ENCODE measurements around the gene ITGA11.

The ITGA11 gene

GRCh38 chr15:68460166-68460565 is 28.2 kb upstream of the ITGA11 start:
- Histone ChIP-seq H3K27me3 (replicated peaks) (no peaks in the 10 kb centered on the region), H3K36me3 (replicated peaks) (no peaks in the 10 kb centered on the region), H3K4me3 (ENCODE audit: low read depth, low read length) (no peak overlapping the region), H3K27ac (no peak overlapping the region)
- no peak for TF ChIP-seq CTCF (IDR thresholded peaks at IDR 0.05; ENCODE audit: low read depth, low read length, missing control alignments)
- in situ Hi-C loops (cut with HindIII; ENCODE audit: low pct_ligation_motif_present, low sequenced_read_pairs): no loop called here
- no peak for DNase-seq

GRCh38 chr15:68450192-68450591 is 18.2 kb upstream of the ITGA11 start:
- TF ChIP-seq CTCF (IDR thresholded peaks at IDR 0.05; ENCODE audit: low read depth, low read length, missing control alignments): no peak
- in situ Hi-C loops (cut with HindIII; ENCODE audit: low pct_ligation_motif_present, low sequenced_read_pairs): no loop called here
- H3K4me3 ChIP-seq (ENCODE audit: low read depth, low read length): no peak overlapping the region
- no peak overlapping the region for H3K27ac ChIP-seq
- H3K27me3 ChIP-seq (replicated peaks): no peaks in the 10 kb centered on the region
- no peak for DNase-seq
- H3K36me3 ChIP-seq (replicated peaks): no peaks in the 10 kb centered on the region

GRCh38 chr15:68449389-68449788 is 17.4 kb upstream of the ITGA11 start:
- DNase-seq: no peak
- H3K27me3 ChIP-seq (replicated peaks): no peaks in the 10 kb centered on the region
- in situ Hi-C loops (cut with HindIII; ENCODE audit: low pct_ligation_motif_present, low sequenced_read_pairs): no loop called here
- no peak overlapping the region for H3K4me3 ChIP-seq (ENCODE audit: low read depth, low read length)
- TF ChIP-seq CTCF (IDR thresholded peaks at IDR 0.05; ENCODE audit: low read depth, low read length, missing control alignments): no peak
- H3K27ac ChIP-seq: no peak overlapping the region
- no peaks in the 10 kb centered on the region for H3K36me3 ChIP-seq (replicated peaks)

DNA sequence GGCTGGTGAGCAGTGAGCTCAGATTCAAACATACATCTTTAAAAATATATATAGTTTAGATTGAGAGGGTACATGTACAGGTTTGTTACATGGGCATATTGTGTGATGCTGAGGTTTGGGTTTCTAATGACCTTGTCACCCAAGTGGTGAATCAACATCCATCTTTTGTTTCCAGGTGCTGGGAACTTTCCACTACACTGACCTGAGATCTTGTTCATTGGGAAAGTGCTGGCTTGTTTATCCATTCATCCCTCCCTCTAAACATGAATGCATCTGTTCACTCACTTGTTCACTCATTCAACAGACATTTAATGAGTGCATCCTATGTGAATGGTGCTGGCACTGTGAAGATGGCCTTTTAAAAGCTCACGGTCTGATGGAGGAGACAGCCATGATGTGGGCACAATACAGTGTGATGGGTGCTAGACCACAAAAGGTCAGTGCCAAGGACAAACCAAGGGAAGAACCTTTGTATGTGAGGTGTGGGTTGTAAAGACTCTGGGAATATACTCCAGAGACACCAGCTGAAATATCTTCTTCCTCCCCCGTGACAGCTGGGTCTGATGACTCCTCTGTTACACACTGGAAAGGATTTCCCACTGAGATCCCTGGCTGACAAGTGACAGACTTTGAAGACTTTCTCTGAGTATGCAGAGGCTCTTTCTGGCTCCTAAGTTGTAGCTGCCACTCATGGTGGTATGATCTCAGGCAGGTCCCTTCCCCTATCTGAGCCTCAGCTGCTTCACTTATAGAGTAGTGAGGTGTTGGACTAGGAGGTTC is 16.2 kb upstream of the ITGA11 start:
- in situ Hi-C loops (cut with HindIII; ENCODE audit: low pct_ligation_motif_present, low sequenced_read_pairs): no loop called here
- no peak for TF ChIP-seq CTCF (IDR thresholded peaks at IDR 0.05; ENCODE audit: low read depth, low read length, missing control alignments)
- Histone ChIP-seq H3K4me3 (ENCODE audit: low read depth, low read length) (no peak overlapping the region), H3K36me3 (replicated peaks) (no peaks in the 10 kb centered on the region), H3K27me3 (replicated peaks) (no peaks in the 10 kb centered on the region), H3K27ac (no peak overlapping the region)
- DNase-seq: no peak

DNA sequence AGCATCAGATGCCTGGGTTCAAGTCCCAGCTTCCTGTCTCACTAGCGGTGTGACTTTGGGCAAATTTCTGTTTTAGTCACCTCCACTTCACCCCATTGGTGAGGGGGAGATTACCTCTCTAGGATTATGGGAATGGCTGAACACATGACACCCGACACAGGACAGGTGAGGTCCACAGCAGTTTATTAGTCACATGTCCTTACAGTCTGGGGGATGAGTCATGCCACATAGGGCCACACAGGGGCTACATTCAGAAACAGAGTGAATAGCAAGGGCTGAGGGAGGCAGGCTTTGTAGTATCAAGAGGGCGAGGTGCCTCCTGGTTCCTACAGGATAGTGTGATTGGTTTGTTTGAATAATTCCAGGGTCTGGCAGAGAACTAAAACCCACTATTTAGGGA is 15.2 kb upstream of the ITGA11 start:
- in situ Hi-C loops (cut with HindIII; ENCODE audit: low pct_ligation_motif_present, low sequenced_read_pairs): no loop called here
- no peak overlapping the region for H3K4me3 ChIP-seq (ENCODE audit: low read depth, low read length)
- H3K27ac ChIP-seq: no peak overlapping the region
- no peaks in the 10 kb centered on the region for H3K36me3 ChIP-seq (replicated peaks)
- DNase-seq: no peak
- no peak for TF ChIP-seq CTCF (IDR thresholded peaks at IDR 0.05; ENCODE audit: low read depth, low read length, missing control alignments)
- no peaks in the 10 kb centered on the region for H3K27me3 ChIP-seq (replicated peaks)

DNA sequence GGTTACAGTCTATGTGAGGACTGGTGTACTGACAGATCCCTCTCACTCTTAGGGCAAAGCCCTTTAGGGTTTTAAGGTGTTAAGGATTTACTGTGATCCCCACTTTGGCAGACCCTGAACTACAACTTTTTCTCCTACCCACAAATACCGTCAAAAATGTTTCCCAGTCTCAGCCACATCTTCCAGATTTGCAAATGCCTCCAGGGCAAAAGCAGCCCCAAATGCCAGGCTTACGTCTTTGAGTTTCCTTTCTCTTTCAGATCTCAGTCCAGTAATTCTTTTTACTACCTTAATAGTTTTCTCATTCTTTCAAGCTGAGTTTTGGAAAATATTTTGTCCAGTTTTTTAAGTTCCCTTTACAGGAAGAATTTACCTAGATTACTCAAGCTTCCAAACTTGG is 13.4 kb upstream of the ITGA11 start:
- Histone ChIP-seq H3K4me3 (ENCODE audit: low read depth, low read length) (no peak overlapping the region), H3K27ac (no peak overlapping the region), H3K27me3 (replicated peaks) (no peaks in the 10 kb centered on the region), H3K36me3 (replicated peaks) (no peaks in the 10 kb centered on the region)
- DNase-seq: no peak
- TF ChIP-seq CTCF (IDR thresholded peaks at IDR 0.05; ENCODE audit: low read depth, low read length, missing control alignments): no peak
- in situ Hi-C loops (cut with HindIII; ENCODE audit: low pct_ligation_motif_present, low sequenced_read_pairs): no loop called here

Data from brain microvascular endothelial cell (primary cell).